Thyroid gland (tissue), 4 donors: ENCODE measurements around the gene ANKRD27.

Experiments used
- CTCF ChIP-seq, 6 experiments: fragments of 200-600 bp in 3 of 6; fragments of 450-650 bp in 3 of 6; sonication (generic) in 3 of 6; IDR thresholded peaks; one replicate each; pipeline ENCODE4 v1.5.1; 2016 to 2019; ENCODE audit warnings: antibody characterized with exemption in 6 of 6, mild to moderate bottlenecking in 2 of 6, inconsistent platforms in 1 of 6, moderate library complexity in 1 of 6
- POLR2A ChIP-seq, 2 donors: fragments of 450-650 bp; IDR thresholded peaks; one replicate each; pipeline ENCODE4 v1.6.1; 2017; ENCODE audit warnings: antibody characterized with exemption in 2 of 2, mild to moderate bottlenecking in 2 of 2, moderate library complexity in 1 of 2

- TF ChIP-seq CTCF (IDR thresholded peaks at IDR 0.05) (no peak), POLR2A (IDR thresholded peaks at IDR 0.05) (no peak)
These were observed 37.5 kb downstream of the ANKRD27 start for GRCh38 chr19:32637480-32637879.
